H1 (cell line): ENCODE data around the gene RHOBTB3. TPM values are rescaled to one million over a fixed set of nuclear protein-coding genes. Genes with fewer than 3 reads are reported as not detected.

ENCODE experiments used
- CTCF ChIA-PET: fragments of 300-600 bp; sonication (Branson Sonifier 250); formaldehyde crosslinking; loops from one replicate; lab custom pipeline; 2021; ENCODE audit not compliant: partially characterized antibody; lab: Charles Lee
- POLR2A ChIA-PET: fragments of 300-600 bp; sonication (Branson Sonifier 250); formaldehyde crosslinking; loops from one replicate; lab custom pipeline; 2021; ENCODE audit warnings: inconsistent platforms; ENCODE audit not compliant: partially characterized antibody; lab: Charles Lee
- DNase-seq, 2 experiments: peaks; one replicate each; pipeline versions ENCODE4 v3.0.0 to v3.0.0-alpha.2; 2010 to 2022; ENCODE audit warnings: low spot score in 2 of 2, low read depth in 1 of 2, mixed read lengths in 1 of 2
- FAIRE-seq: peaks from 2 replicates; lab custom pipeline; 2011; peaks lifted over from hg19 to GRCh38; lab: Jason Lieb, UNC
- H2AFZ ChIP-seq: 2 replicates; pipeline ENCODE4 v1.8.1; 2012; ENCODE audit warnings: low read length, inconsistent platforms
- H2AK5ac ChIP-seq: 2 replicates; pipeline ENCODE4 v1.6.1; 2013; ENCODE audit warnings: low read depth, low read length
- H2BK120ac ChIP-seq: replicated peaks from 2 replicates; pipeline ENCODE3; 2013; ENCODE audit warnings: low read depth, low read length, inconsistent platforms
- H2BK12ac ChIP-seq: 2 replicates; pipeline ENCODE4 v1.6.1; 2013; ENCODE audit warnings: low read depth, low read length
- H2BK15ac ChIP-seq: 2 replicates; pipeline ENCODE4 v1.6.1; 2013; ENCODE audit warnings: low read length
- H2BK20ac ChIP-seq: 2 replicates; pipeline ENCODE4 v1.6.1; 2013; ENCODE audit warnings: low read length
- H2BK5ac ChIP-seq: 2 replicates; pipeline ENCODE4 v1.6.1; 2013; ENCODE audit warnings: low read depth, low read length
- H3K14ac ChIP-seq: 2 replicates; pipeline ENCODE4 v1.6.1; 2013; ENCODE audit warnings: inconsistent platforms; ENCODE audit not compliant: insufficient read length
- H3K18ac ChIP-seq: 2 replicates; pipeline ENCODE4 v1.6.1; 2013; ENCODE audit warnings: low read length; ENCODE audit errors: extremely low read depth
- H3K23ac ChIP-seq: 2 replicates; pipeline ENCODE4 v1.6.1; 2013; ENCODE audit warnings: inconsistent platforms; ENCODE audit not compliant: insufficient read length
- H3K23me2 ChIP-seq: 2 replicates; pipeline ENCODE4 v1.6.1; 2013; ENCODE audit warnings: low read depth, low read length
- H3K27ac ChIP-seq: 2 replicates; pipeline ENCODE4 v1.6.1; 2011; ENCODE audit warnings: low read depth, low read length, inconsistent platforms
- H3K27me3 ChIP-seq, 4 experiments: replicated peaks in 1 of 4; 1 replicate in 1 of 4; 2 replicates in 3 of 4; pipeline versions ENCODE4 v1.6.1 to v1.8.1; 2011 to 2013; ENCODE audit warnings: low read length in 3 of 4, mild to moderate bottlenecking in 3 of 4, inconsistent platforms in 2 of 4, mixed read lengths in 2 of 4, moderate library complexity in 1 of 4; ENCODE audit not compliant: control insufficient read depth in 3 of 4, insufficient read depth in 3 of 4; ENCODE audit errors: extremely low read depth in 1 of 4
- H3K36me3 ChIP-seq, 4 experiments: 2 replicates each; pipeline versions ENCODE4 v1.6.1 to v1.8.1; 2011 to 2013; ENCODE audit warnings: mild to moderate bottlenecking in 4 of 4, low read length in 3 of 4, moderate library complexity in 2 of 4, control low read depth in 1 of 4, inconsistent platforms in 1 of 4; ENCODE audit not compliant: insufficient read depth in 4 of 4, control insufficient read depth in 2 of 4
- H3K4ac ChIP-seq: replicated peaks from 2 replicates; pipeline ENCODE3; 2013; ENCODE audit warnings: low read length, low read depth, mixed read lengths, inconsistent platforms; ENCODE audit not compliant: insufficient read length
- H3K4me1 ChIP-seq, 4 experiments: replicated peaks in 1 of 4; 1 replicate in 1 of 4; 2 replicates in 3 of 4; pipeline versions ENCODE4 v1.6.1 to v1.8.1; 2011 to 2013; ENCODE audit warnings: low read length in 3 of 4, inconsistent platforms in 2 of 4, mixed read lengths in 1 of 4; ENCODE audit not compliant: insufficient read depth in 4 of 4, control insufficient read depth in 3 of 4
- H3K4me2 ChIP-seq, 2 experiments: 2 replicates each; pipeline versions ENCODE4 v1.6.1 to v1.8.1; 2011 to 2013; ENCODE audit warnings: low read depth in 2 of 2, low read length in 2 of 2, control low read depth in 1 of 2, inconsistent platforms in 1 of 2, mild to moderate bottlenecking in 1 of 2; ENCODE audit not compliant: insufficient read depth in 1 of 2
- H3K4me3 ChIP-seq, 4 experiments: fragments of 200-600, 300-600 bp in 1 of 4; sonication (generic), shearing (Covaris generic), sonication (Bioruptor Twin) in 1 of 4; 2 replicates each; pipeline versions ENCODE4 v1.5.1 to v1.8.1; 2011 to 2016; ENCODE audit warnings: low read length in 4 of 4, low read depth in 3 of 4, control low read depth in 2 of 4, inconsistent platforms in 2 of 4, mild to moderate bottlenecking in 2 of 4, mixed read lengths in 1 of 4, moderate library complexity in 1 of 4; ENCODE audit not compliant: insufficient read depth in 2 of 4; ENCODE audit errors: extremely low read depth in 1 of 4
- H3K56ac ChIP-seq: replicated peaks from 2 replicates; pipeline ENCODE3; 2013; ENCODE audit warnings: low read depth, mild to moderate bottlenecking, mixed read lengths, low read length, inconsistent platforms; ENCODE audit not compliant: insufficient read length
- H3K79me1 ChIP-seq: 2 replicates; pipeline ENCODE4 v1.6.1; 2013; ENCODE audit warnings: low read depth, low read length, control low read depth
- H3K79me2 ChIP-seq, 2 experiments: 2 replicates each; pipeline versions ENCODE4 v1.6.1 to v1.8.1; 2012 to 2013; ENCODE audit warnings: low read length in 2 of 2, mild to moderate bottlenecking in 2 of 2, inconsistent platforms in 1 of 2; ENCODE audit not compliant: insufficient read depth in 2 of 2, control insufficient read depth in 1 of 2
- H3K9ac ChIP-seq, 4 experiments: replicated peaks in 1 of 4; 1 replicate in 1 of 4; 2 replicates in 3 of 4; pipeline versions ENCODE4 v1.6.1 to v1.8.1; 2011 to 2013; ENCODE audit warnings: low read depth in 3 of 4, low read length in 3 of 4, control low read depth in 2 of 4, mild to moderate bottlenecking in 2 of 4, moderate library complexity in 2 of 4, inconsistent platforms in 1 of 4; ENCODE audit errors: extremely low read depth in 1 of 4
- H3K9me3 ChIP-seq, 2 experiments: 2 replicates each; pipeline versions ENCODE4 v1.6.1 to v1.8.1; 2012 to 2013; ENCODE audit warnings: mild to moderate bottlenecking in 2 of 2, moderate library complexity in 2 of 2, control low read depth in 1 of 2, inconsistent platforms in 1 of 2, low read depth in 1 of 2, low read length in 1 of 2, mixed read lengths in 1 of 2; ENCODE audit not compliant: insufficient read depth in 2 of 2
- H4K20me1 ChIP-seq, 2 experiments: replicated peaks in 1 of 2; 2 replicates each; pipeline versions ENCODE3 to v1.8.1; 2011 to 2013; ENCODE audit warnings: inconsistent platforms in 2 of 2, low read length in 2 of 2, mild to moderate bottlenecking in 1 of 2; ENCODE audit not compliant: insufficient read depth in 2 of 2, control insufficient read depth in 1 of 2
- H4K5ac ChIP-seq: 2 replicates; pipeline ENCODE4 v1.6.1; 2013; ENCODE audit warnings: low read length, low read depth, mixed read lengths, inconsistent platforms; ENCODE audit not compliant: insufficient read length
- H4K8ac ChIP-seq: 2 replicates; pipeline ENCODE4 v1.8.0; 2013; ENCODE audit warnings: mild to moderate bottlenecking, moderate library complexity, low read length, inconsistent platforms; ENCODE audit not compliant: insufficient read depth; ENCODE audit errors: extremely low read depth
- H4K91ac ChIP-seq: replicated peaks from 2 replicates; pipeline ENCODE3; 2013; ENCODE audit warnings: low read length, mixed read lengths, inconsistent platforms; ENCODE audit not compliant: insufficient read length
- CBX5 ChIP-seq: fragments of 300-800, 300-1000 bp; sonication (generic); IDR thresholded peaks from 2 replicates; pipeline ENCODE4 v1.7.1; 2016; ENCODE audit warnings: antibody characterized with exemption, low read length, low read depth
- FOSL1 ChIP-seq: IDR thresholded peaks from 2 replicates; pipeline ENCODE4 v1.6.1; 2011; ENCODE audit warnings: mild to moderate bottlenecking, low read depth, low read length, moderate library complexity; ENCODE audit not compliant: insufficient read depth
- PHF8 ChIP-seq: fragments of 200-600 bp; sonication (generic); conservative IDR thresholded peaks from 2 replicates; pipeline ENCODE4 v1.7.1; 2012; ENCODE audit warnings: low read depth, mild to moderate bottlenecking, inconsistent platforms, low read length, moderate library complexity
- SP2 ChIP-seq: IDR thresholded peaks from 2 replicates; pipeline ENCODE4 v1.6.1; 2012; ENCODE audit warnings: mild to moderate bottlenecking, low read length, inconsistent platforms
- WGBS, 2 experiments: shearing (Covaris generic) in 1 of 2; methylation state at CpG; one replicate each; pipeline versions ENCODE4 v1.1.6 to v1.1.7; 2013 to 2015; ENCODE audit warnings: low lambda C conversion rate in 2 of 2, mixed read lengths in 2 of 2, inconsistent platforms in 1 of 2, low coverage in 1 of 2, missing lambda C conversion rate in 1 of 2; ENCODE audit not compliant: insufficient replicate concordance in 2 of 2, insufficient coverage in 1 of 2, insufficient read length in 1 of 2; ENCODE audit errors: extremely low coverage in 1 of 2, missing lambda C conversion rate in 1 of 2; 5-methylcytosine and 5-hydroxymethylcytosine counted together
- polyA plus RNA-seq, 7 experiments: library from polyadenylated mRNA; depleted of rRNA in 3 of 7; stranded (reverse) in 5 of 7; unstranded in 2 of 7; fragments of >200 nt in 5 of 7; fragments of 200-250 nt in 2 of 7; gene quantifications; 1 replicate in 5 of 7; 2 replicates in 1 of 7; 4 replicates in 1 of 7; pipeline versions ENCODE4 v1.2.1 to v1.2.3, GENCODE V29; 2011 to 2013; ENCODE audit warnings: missing spikeins in 2 of 7, mixed read lengths in 2 of 7
- total RNA-seq: library from RNA; stranded (reverse); fragmentation: NEBNext Ultra II Directional; extraction: Animal tissue kit (Norgen Biotek cat#: 25700); gene quantifications from 2 replicates; pipeline ENCODE4 v1.2.1, GENCODE V29; 2021

Gene RHOBTB3
- total and polyA plus RNA-seq, 2 of the 8 experiments (the other 6 are each of a cell fraction or from before 2014, with no cell fraction given) = 8.2 to 17.5 TPM

GRCh38 chr5:95822542-95823181, 91.5 kb downstream of the RHOBTB3 start, which contains the start of gene GLRX:
Gene GLRX (minus strand): TSS chr5:95822726. CDS start chr5:95822662, 64 bp downstream.
- H3K9ac ChIP-seq = peak within 1 kb of the TSS; percentile 9 to 50 (median 47); a peak in 6 of 7 replicates
- H3K23me2 ChIP-seq = peaks cover 5% of the 10 kb centered on the region
- peak within 1 kb of the TSS; percentile 94; the same call in 1 of the 2 replicates for H2BK20ac ChIP-seq
- peak; percentile 47 to 68 for DNase-seq
- H2BK12ac ChIP-seq = peak within 1 kb of the TSS; percentile 5; the same call in 1 of the 2 replicates
- peak within 1 kb of the TSS; percentile 73 to 89 (median 78) for H3K4me3 ChIP-seq
- H3K9me3 ChIP-seq = no peaks in the 10 kb centered on the region
- FAIRE-seq = no peak
- CTCF ChIA-PET = interaction anchor here (0.6 to 3.2 kb wide), 13 partner anchors 9 to 574 kb away, joined by 3 to 18 read pairs (median 7); partner anchors contain the start of gene RFESD
- H3K27ac ChIP-seq = no peak within 1 kb of the TSS
- 5% methylated on average over 8 of the region's 8 CpGs; no CpG with 5 or more reads in 1 of the 2 experiments for WGBS, 2 experiments
- no peaks in the 10 kb centered on the region for H3K36me3 ChIP-seq
- H4K91ac ChIP-seq = no peak within 1 kb of the TSS
- H3K4ac ChIP-seq = no peak within 1 kb of the TSS
- H4K5ac ChIP-seq = peak within 1 kb of the TSS; percentile 18
- H2BK15ac ChIP-seq = peak within 1 kb of the TSS; percentile 13; the same call in 1 of the 2 replicates
- peak within 1 kb of the TSS; percentile 18; the same call in 1 of the 2 replicates for H2BK5ac ChIP-seq
- no peak within 1 kb of the TSS for H3K18ac ChIP-seq
- H3K27me3 ChIP-seq = no peaks in the 10 kb centered on the region; a peak in 1 of 7 replicates
- POLR2A ChIA-PET = interaction anchor here (1.0 to 2.6 kb wide), 7 partner anchors 10 to 140 kb away, joined by 3 to 22 read pairs (median 4); partner anchors contain the start of gene RHOBTB3
- peaks cover 5 to 20% (median 16%) of the 10 kb centered on the region in 4 experiments; a peak in 6 of 7 replicates for H3K4me1 ChIP-seq
- H4K8ac ChIP-seq = no peak within 1 kb of the TSS; the same call in 1 of the 2 replicates
- H3K56ac ChIP-seq = no peak within 1 kb of the TSS
- no peaks in the 10 kb centered on the region for H4K20me1 ChIP-seq
- H2AK5ac ChIP-seq = peak within 1 kb of the TSS; percentile 78; the same call in 1 of the 2 replicates
- no peak within 1 kb of the TSS for H3K23ac ChIP-seq
- H3K14ac ChIP-seq = no peak within 1 kb of the TSS
- peak within 1 kb of the TSS; percentile 61 to 84 for H3K4me2 ChIP-seq
- no peaks in the 10 kb centered on the region for H3K79me2 ChIP-seq
- no peaks in the 10 kb centered on the region for H3K79me1 ChIP-seq
- H2BK120ac ChIP-seq = no peak within 1 kb of the TSS
- peak within 1 kb of the TSS; percentile 97 for H2AFZ ChIP-seq
- TF ChIP-seq CBX5 = no peak
- no peak for TF ChIP-seq FOSL1
- TF ChIP-seq PHF8 = no peak
- no peak for TF ChIP-seq SP2
